Measurements from ENCODE around the gene TTLL11. TPM values are rescaled to one million over a fixed set of nuclear protein-coding genes. Genes with fewer than 3 reads are reported as not detected.
A peak's percentile ranks its signal among the peaks of the same experiment; 100 is the strongest.

TTLL11 gene
- total RNA-seq, 1 donor from 2014 or later = 6.9 TPM

GRCh38 chr9:121780177-121781040 is 312.7 kb downstream of the TTLL11 start:
- H3K4me1 ChIP-seq (ENCODE audit: insufficient read depth, low read length) = peaks cover 12% of the 10 kb centered on the region
- H3K4me2 ChIP-seq (ENCODE audit: low read length) = no peak overlapping the region
- no peak overlapping the region for H3K4me3 Mint-ChIP-seq (ENCODE audit: unreplicated experiment)
- no peak overlapping the region for H3K9ac ChIP-seq (ENCODE audit: low read length)
- H3K27ac ChIP-seq (ENCODE audit: low read depth, low read length) = no peak overlapping the region
- no peak for FAIRE-seq
- H3K9me3 Mint-ChIP-seq (ENCODE audit: unreplicated experiment) = peaks cover 2% of the 10 kb centered on the region
- no peaks in the 10 kb centered on the region for H3K79me2 ChIP-seq (ENCODE audit: insufficient read depth, low read length)
- peaks cover 29% of the 10 kb centered on the region for H3K4me1 Mint-ChIP-seq (ENCODE audit: low read depth, unreplicated experiment)
- peaks cover 19% of the 10 kb centered on the region for H3K36me3 Mint-ChIP-seq (ENCODE audit: low read depth, unreplicated experiment)
- peaks cover 24% of the 10 kb centered on the region for H4K20me1 ChIP-seq (ENCODE audit: insufficient read depth, low read length)
- no peaks in the 10 kb centered on the region for H3K27me3 ChIP-seq (ENCODE audit: insufficient read depth, low read length)
- no peak for DNase-seq (ENCODE audit: low read depth)
- no peak overlapping the region for H2AFZ ChIP-seq (ENCODE audit: low read depth, low read length)
- no peak overlapping the region for H3K4me3 ChIP-seq (ENCODE audit: insufficient read depth, low read depth, low read length)
- no peaks in the 10 kb centered on the region for H3K9me3 ChIP-seq (ENCODE audit: insufficient read depth, low read depth, low read length)
- H3K27ac Mint-ChIP-seq (ENCODE audit: unreplicated experiment) = peak overlapping the region; percentile 4
- H3K36me3 ChIP-seq (ENCODE audit: insufficient read depth, low read length) = peaks cover 5% of the 10 kb centered on the region
- TF ChIP-seq EZH2 (IDR thresholded peaks at IDR 0.05; ENCODE audit: insufficient read depth, low read length) (no peak), CTCF (IDR thresholded peaks at IDR 0.05; ENCODE audit: insufficient read depth, low read depth, low read length) (no peak)
- no peaks in the 10 kb centered on the region for H3K27me3 Mint-ChIP-seq (ENCODE audit: low read depth, unreplicated experiment)

- Histone ChIP-seq H2AFZ (ENCODE audit: low read depth, low read length) (no peak overlapping the region), H3K4me3 (ENCODE audit: insufficient read depth, low read depth, low read length) (no peak overlapping the region), H3K27ac (ENCODE audit: low read depth, low read length) (peak overlapping the region; percentile 40), H3K27me3 (ENCODE audit: insufficient read depth, low read length) (no peaks in the 10 kb centered on the region), H3K4me1 (ENCODE audit: insufficient read depth, low read length) (peaks cover 12% of the 10 kb centered on the region), H3K36me3 (ENCODE audit: insufficient read depth, low read length) (peaks cover 6% of the 10 kb centered on the region), H3K9me3 (ENCODE audit: insufficient read depth, low read depth, low read length) (no peaks in the 10 kb centered on the region), H3K9ac (ENCODE audit: low read length) (peak overlapping the region; percentile 57), H3K4me2 (ENCODE audit: low read length) (peak overlapping the region; percentile 44), H3K79me2 (ENCODE audit: insufficient read depth, low read length) (no peaks in the 10 kb centered on the region), H4K20me1 (ENCODE audit: insufficient read depth, low read length) (peaks cover 24% of the 10 kb centered on the region)
- TF ChIP-seq EZH2 (IDR thresholded peaks at IDR 0.05; ENCODE audit: insufficient read depth, low read length) = no peak
- TF ChIP-seq CTCF (IDR thresholded peaks at IDR 0.05; ENCODE audit: insufficient read depth, low read depth, low read length) = no peak
- peaks cover 24% of the 10 kb centered on the region for H3K4me1 Mint-ChIP-seq (ENCODE audit: low read depth, unreplicated experiment)
- H3K27ac Mint-ChIP-seq (ENCODE audit: unreplicated experiment) = peak overlapping the region; percentile 4
- FAIRE-seq (no peak), DNase-seq (ENCODE audit: low read depth) (no peak)
- peaks cover 21% of the 10 kb centered on the region for H3K36me3 Mint-ChIP-seq (ENCODE audit: low read depth, unreplicated experiment)
- peak overlapping the region; percentile 28 for H3K4me3 Mint-ChIP-seq (ENCODE audit: unreplicated experiment)
- H3K27me3 Mint-ChIP-seq (ENCODE audit: low read depth, unreplicated experiment) = no peaks in the 10 kb centered on the region
- peaks cover 2% of the 10 kb centered on the region for H3K9me3 Mint-ChIP-seq (ENCODE audit: unreplicated experiment)
These were observed 313.6 kb downstream of the TTLL11 start for GRCh38 chr9:121779381-121780117.
